NCI-H1048 (cell line): Measurements from ENCODE around the gene CCDC182.

Experiments
- DNase-seq: peaks from one replicate; lab custom pipeline; 2025; lab: John Stamatoyannopoulos, UW

Gene CCDC182

GRCh38 chr17:57697197-57697596 lies 47.9 kb downstream of the CCDC182 start:
- DNase-seq = no peak

GRCh38 chr17:57696050-57696449 lies 49.0 kb downstream of the CCDC182 start:
- DNase-seq = no peak
